Ovary (tissue), 9 donors: ENCODE results near the gene OAS3. TPM values are rescaled to one million over a fixed set of nuclear protein-coding genes. Genes with fewer than 3 reads are reported as not detected.
A peak's percentile ranks its signal among the peaks of the same experiment; 100 is the strongest.

Source experiments
- DNase-seq, 5 donors: peaks; one replicate each; pipeline ENCODE4 v3.0.0-alpha.2; 2019 to 2020
- H3K27ac ChIP-seq, 2 donors: fragments of 200-600 bp; one replicate each; pipeline versions ENCODE4 v1.5.1 to v1.8.0; 2019 to 2022
- H3K27me3 ChIP-seq: fragments of 200-600 bp; one replicate; pipeline ENCODE4 v1.8.0; 2022
- H3K36me3 ChIP-seq: fragments of 200-600 bp; sonication (generic); one replicate; pipeline ENCODE4 v1.5.1; 2019
- H3K4me1 ChIP-seq: one replicate; pipeline ENCODE4 v1.8.1; 2013; ENCODE audit warnings: mild to moderate bottlenecking, moderate library complexity; ENCODE audit not compliant: insufficient read depth
- H3K4me3 ChIP-seq: fragments of 200-600 bp; sonication (generic); one replicate; pipeline ENCODE4 v1.5.1; 2017
- H3K9me3 ChIP-seq, 2 donors: fragments of 200-600 bp in 1 of 2; sonication (generic) in 1 of 2; one replicate each; pipeline versions ENCODE4 v1.5.1 to v1.8.1; 2013 to 2019; ENCODE audit warnings: mild to moderate bottlenecking in 1 of 2, moderate library complexity in 1 of 2
- CTCF ChIP-seq, 3 donors: fragments of 450-650 bp in 2 of 3; fragments of 200-600 bp in 1 of 3; IDR thresholded peaks; one replicate each; pipeline versions ENCODE4 v1.5.1 to v1.8.0; 2016 to 2022; ENCODE audit warnings: antibody characterized with exemption in 3 of 3, mild to moderate bottlenecking in 1 of 3
- EP300 ChIP-seq: sonication (generic); formaldehyde crosslinking; IDR thresholded peaks from one replicate; pipeline ENCODE4 v1.6.1; 2017; ENCODE audit warnings: antibody characterized with exemption
- POLR2A ChIP-seq: fragments of 450-650 bp; IDR thresholded peaks from one replicate; pipeline ENCODE4 v1.6.1; 2017; ENCODE audit warnings: antibody characterized with exemption, mild to moderate bottlenecking, moderate library complexity
- WGBS, 3 donors: extraction: QIAGEN DNeasy Blood & Tissue Kit in 1 of 3; methylation state at CpG; one replicate each; pipeline versions ENCODE4 v1.1.5 to v1.1.7; 2013 to 2017; 5-methylcytosine and 5-hydroxymethylcytosine counted together
- intact Hi-C, 4 donors: fragments of 100-400 bp; cut with DNase I; formaldehyde crosslinking; loops; one replicate each; pipeline versions ENCODE4 v1.11.0 to v1.15.1; 2022 to 2023
- polyA plus RNA-seq, 2 donors: library from polyadenylated mRNA; stranded (reverse); fragments of 200-250 nt in 1 of 2; fragments of 350-450 nt in 1 of 2; fragmentation: Illumina TruSeq in 1 of 2; extraction: RNeasy Lipid Tissue Mini Kit (QIAGEN cat#74804) in 1 of 2; gene quantifications; one replicate each; pipeline ENCODE4 v1.2.3, GENCODE V29; 2013 to 2014
- total RNA-seq, 7 donors: library from RNA; depleted of rRNA in 2 of 7; stranded (reverse); fragments of >200 nt in 2 of 7; fragmentation: NEBNext Ultra II Directional in 3 of 7; extraction: Animal tissue kit (Norgen Biotek cat#: 25700) in 3 of 7; gene quantifications; one replicate each; pipeline versions ENCODE4 v1.1.0 to v1.2.4, GENCODE V29; 2016 to 2023
- donor health status: DM: no; HTN: no; CAD: no; lungs with moderate emphysema.
- donor health status: DM: no; HTN: no; CAD: no.
- donor health status: Bipolar disorder and iron deficiency.
- donor health status: DM: yes; HTN: yes; CAD: no.
- donor health status: DM: no; HTN: no; CAD: no.
- donor health status: DM: yes; HTN: yes; CAD: no.

OAS3 gene
- total and polyA plus RNA-seq, 9 donors: 2.3 to 26.2 (median 7.9) TPM

DNA sequence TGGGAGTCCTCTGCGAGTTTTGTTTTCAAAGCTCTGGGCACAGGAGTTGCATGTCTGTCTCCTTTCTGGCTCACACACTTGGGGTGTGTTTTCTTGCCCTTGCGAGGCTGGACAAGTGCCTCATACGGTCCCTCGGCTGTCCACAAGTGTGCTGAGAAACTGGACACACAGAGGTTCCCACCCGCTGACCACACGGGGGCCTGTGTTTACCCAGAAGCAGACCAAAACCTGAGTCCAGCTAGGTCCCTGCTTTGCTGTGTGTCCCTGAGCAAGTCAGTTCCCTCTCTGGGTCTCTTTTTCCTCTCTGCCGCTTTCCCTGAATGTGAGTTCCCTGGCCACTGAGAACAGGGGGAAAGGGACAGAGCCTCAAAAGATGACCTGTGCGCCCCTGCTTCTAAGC is 39.4 kb downstream of the OAS3 start:
- H3K36me3 ChIP-seq: no peaks in the 10 kb centered on the region
- intact Hi-C loops: no loop called here
- peak overlapping the region in 1 of 2 donors; percentile 44 for H3K27ac ChIP-seq
- peaks cover 2% of the 10 kb centered on the region for H3K4me1 ChIP-seq
- DNase-seq: no peak
- H3K27me3 ChIP-seq: no peaks in the 10 kb centered on the region
- H3K4me3 ChIP-seq: no peak overlapping the region
- WGBS, 3 donors: 38 to 58% (median 51%) methylated on average over 8 of the region's 8 CpGs
- no peaks in the 10 kb centered on the region for H3K9me3 ChIP-seq
- TF ChIP-seq POLR2A (no peak), EP300 (no peak), CTCF (IDR thresholded peaks at IDR 0.05) (no peak)

- H3K4me1 ChIP-seq: peaks cover 2% of the 10 kb centered on the region
- no peaks in the 10 kb centered on the region for H3K9me3 ChIP-seq
- no peak for TF ChIP-seq CTCF (IDR thresholded peaks at IDR 0.05)
- TF ChIP-seq EP300: no peak
- TF ChIP-seq POLR2A: no peak
- H3K27me3 ChIP-seq: no peaks in the 10 kb centered on the region
- H3K4me3 ChIP-seq: peak within 1 kb of the TSS; percentile 19
- peak in 4 of 5 donors; percentile 23 to 44 (median 33) for DNase-seq
- intact Hi-C loops: no loop called here
- WGBS, 3 donors: 8 to 21% (median 10%) methylated on average over 18 to 19 of the region's 19 CpGs
- H3K27ac ChIP-seq: peak within 1 kb of the TSS in 1 of 2 donors; percentile 44
- no peaks in the 10 kb centered on the region for H3K36me3 ChIP-seq
These were observed 40.1 kb downstream of the OAS3 start, which contains the start of gene OAS2 for GRCh38 chr12:112978163-112979040. TSS of gene OAS2 (plus strand) at chr12:112978519. CDS start at chr12:112978609, 90 bp downstream.

- Histone ChIP-seq H3K36me3 (no peaks in the 10 kb centered on the region), H3K27me3 (no peaks in the 10 kb centered on the region), H3K9me3 (no peaks in the 10 kb centered on the region), H3K27ac (no peak overlapping the region), H3K4me1 (peaks cover 2% of the 10 kb centered on the region), H3K4me3 (peak overlapping the region; percentile 19)
- 13 to 28% (median 14%) methylated on average over 6 of the region's 6 CpGs for WGBS, 3 donors
- intact Hi-C loops: no loop called here
- no peak for DNase-seq
- TF ChIP-seq POLR2A (no peak), EP300 (no peak), CTCF (IDR thresholded peaks at IDR 0.05) (no peak)
These were observed 40.9 kb downstream of the OAS3 start for GRCh38 chr12:112979041-112979680.

DNA sequence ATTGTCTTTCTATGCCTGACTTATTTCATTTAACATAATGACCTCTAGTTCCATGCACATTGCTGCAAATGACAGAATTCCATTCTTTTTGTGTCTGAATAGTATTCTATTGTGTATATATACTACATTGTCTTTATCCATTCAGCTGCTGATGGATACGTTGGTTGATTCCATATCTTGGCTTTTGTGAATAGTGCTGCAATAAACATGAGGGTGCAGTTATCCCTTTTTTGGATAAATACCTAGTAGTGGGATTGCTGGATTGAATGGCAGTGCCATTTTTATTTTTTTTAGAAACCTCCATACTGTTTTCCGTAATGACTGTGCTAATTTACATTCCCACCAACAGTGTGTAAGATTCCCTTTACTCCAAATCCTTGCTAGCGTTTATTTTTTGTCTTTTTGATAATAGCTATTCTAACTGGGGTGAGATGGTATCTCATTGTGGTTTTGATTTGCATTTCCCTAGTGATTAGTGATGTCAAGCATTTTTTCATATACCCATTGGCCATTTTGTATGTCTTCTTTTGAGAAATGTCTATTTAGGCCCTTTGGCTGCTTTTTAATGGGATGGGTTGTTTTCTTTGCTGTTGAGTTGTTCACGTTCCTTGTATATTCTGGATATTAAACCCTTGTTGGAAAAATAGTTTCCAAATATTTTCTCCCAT is 42.4 kb downstream of the OAS3 start:
- intact Hi-C loops: no loop called here
- Histone ChIP-seq H3K27ac (no peak overlapping the region), H3K36me3 (no peaks in the 10 kb centered on the region), H3K27me3 (no peaks in the 10 kb centered on the region), H3K4me1 (peaks cover 2% of the 10 kb centered on the region), H3K9me3 (no peaks in the 10 kb centered on the region), H3K4me3 (no peak overlapping the region)
- 79 to 91% (median 87%) methylated on average over 4 of the region's 4 CpGs for WGBS, 3 donors
- no peak for TF ChIP-seq POLR2A
- TF ChIP-seq CTCF (IDR thresholded peaks at IDR 0.05): no peak
- TF ChIP-seq EP300: no peak
- DNase-seq: no peak
